Keratinocyte (primary cell): ENCODE data around the gene HIP1.

ENCODE experiments used
- CTCF ChIP-seq, 3 experiments: IDR thresholded peaks in 1 of 3; conservative IDR thresholded peaks in 1 of 3; optimal IDR thresholded peaks in 1 of 3; 2 replicates in 2 of 3; 3 replicates in 1 of 3; pipeline versions ENCODE3 to v1.5.1; 2011; ENCODE audit warnings: low read length in 3 of 3, mild to moderate bottlenecking in 3 of 3, moderate library complexity in 2 of 3, control low read depth in 1 of 3, inconsistent platforms in 1 of 3; ENCODE audit not compliant: insufficient read depth in 2 of 3; ENCODE audit errors: extremely low read depth in 1 of 3
- EZH2 ChIP-seq: IDR thresholded peaks from one replicate; pipeline ENCODE4 v1.6.1; 2012; ENCODE audit warnings: inconsistent platforms, mild to moderate bottlenecking, low read length, moderate library complexity

GRCh38 chr7:75590373-75591005, 148.3 kb downstream of the HIP1 start:
- TF ChIP-seq CTCF (optimal IDR thresholded peaks at IDR 0.05 in 1 of 3, IDR thresholded peaks at IDR 0.05 in 1 of 3, conservative IDR thresholded peaks at IDR 0.05 in 1 of 3; ENCODE audit: extremely low read depth in 1 of 3, insufficient read depth in 2 of 3, low read length in 3 of 3) (no peak), EZH2 (no peak)
